ENCODE results near the gene MSI2. TPM values are rescaled to one million over a fixed set of nuclear protein-coding genes. Genes with fewer than 3 reads are reported as not detected.

MSI2 gene
- polyA plus RNA-seq, 1 of the 3 experiments (the other 2 are of a cell fraction): 24.1 TPM

GRCh38 chr17:57557416-57557815 is 301.1 kb downstream of the MSI2 start:
- H3K9me3 ChIP-seq: no peaks in the 10 kb centered on the region
- H3K36me3 ChIP-seq (replicated peaks in 1 of 2; ENCODE audit: control insufficient read depth in 1 of 2, insufficient read depth in 2 of 2, low read length in 1 of 2): no peaks in the 10 kb centered on the region
- H3K79me2 ChIP-seq (ENCODE audit: insufficient read depth): 0 out of 2 replicates have a peak, but pooled peaks cover 4% of the 10 kb centered on the region
- peak overlapping the region in 1 of 2 experiments; percentile 99; a peak in 2 of 4 replicates for H3K27ac ChIP-seq (ENCODE audit: low read depth in 2 of 2, low read length in 1 of 2)
- H3K4me2 ChIP-seq: no peak overlapping the region; the same call in 1 of the 2 replicates
- POLR2A ChIA-PET: no interaction called here
- H3K27me3 ChIP-seq (ENCODE audit: insufficient read depth): no peaks in the 10 kb centered on the region
- H3K9ac ChIP-seq: no peak overlapping the region
- WGBS (ENCODE audit: low lambda C conversion rate): 95% methylated on average over 4 of the region's 4 CpGs
- H2AFZ ChIP-seq (ENCODE audit: low read depth): no peak overlapping the region
- no peaks in the 10 kb centered on the region for H4K20me1 ChIP-seq (ENCODE audit: insufficient read depth)
- H3K4me3 ChIP-seq (ENCODE audit: low read depth in 2 of 2, low read length in 1 of 2): no peak overlapping the region
- CTCF ChIA-PET: interaction anchor here (1.1 to 7.7 kb wide), 4 partner anchors 10 to 226 kb away, joined by 3 to 62 read pairs (median 6); no protein-coding TSS in a partner anchor
- H3K9me2 ChIP-seq: no peaks in the 10 kb centered on the region
- peaks cover 16 to 94% of the 10 kb centered on the region in 2 experiments; a peak in 3 of 4 replicates for H3K4me1 ChIP-seq (ENCODE audit: control insufficient read depth in 1 of 2, insufficient read depth in 2 of 2, low read depth in 1 of 2, low read length in 1 of 2)
- no peak for DNase-seq
- no peaks in the 10 kb centered on the region for H3F3A ChIP-seq (replicated peaks; ENCODE audit: insufficient read depth)
- no peak for TF ChIP-seq GATA2 (CRISPR knock-in tag; IDR thresholded peaks at IDR 0.05)
- TF ChIP-seq USF2 (IDR thresholded peaks at IDR 0.05; ENCODE audit: borderline replicate concordance, low read depth, low read length): no peak

- Histone ChIP-seq H3F3A (replicated peaks; ENCODE audit: insufficient read depth) (no peaks in the 10 kb centered on the region), H3K79me2 (ENCODE audit: insufficient read depth) (0 out of 2 replicates have a peak, but pooled peaks cover 4% of the 10 kb centered on the region), H3K27ac (ENCODE audit: low read depth in 2 of 2, low read length in 1 of 2) (peak overlapping the region in 1 of 2 experiments; percentile 99; a peak in 2 of 4 replicates), H3K4me1 (ENCODE audit: control insufficient read depth in 1 of 2, insufficient read depth in 2 of 2, low read depth in 1 of 2, low read length in 1 of 2) (peaks cover 11 to 94% of the 10 kb centered on the region in 2 experiments; a peak in 3 of 4 replicates), H3K9ac (no peak overlapping the region), H4K20me1 (ENCODE audit: insufficient read depth) (no peaks in the 10 kb centered on the region), H3K27me3 (ENCODE audit: insufficient read depth) (no peaks in the 10 kb centered on the region), H3K4me3 (ENCODE audit: low read depth in 2 of 2, low read length in 1 of 2) (no peak overlapping the region), H3K4me2 (no peak overlapping the region; the same call in 1 of the 2 replicates), H2AFZ (ENCODE audit: low read depth) (no peak overlapping the region), H3K9me3 (no peaks in the 10 kb centered on the region), H3K36me3 (replicated peaks in 1 of 2; ENCODE audit: control insufficient read depth in 1 of 2, insufficient read depth in 2 of 2, low read length in 1 of 2) (no peaks in the 10 kb centered on the region), H3K9me2 (no peaks in the 10 kb centered on the region)
- WGBS (ENCODE audit: low lambda C conversion rate): 91% methylated on average over 22 of the region's 22 CpGs
- ChIA-PET POLR2A (no interaction called here), CTCF (interaction anchor here (1.1 to 7.7 kb wide), 3 partner anchors 14 to 225 kb away, joined by 3 to 62 read pairs (median 8); no protein-coding TSS in a partner anchor)
- TF ChIP-seq TEAD4 (IDR thresholded peaks at IDR 0.05; ENCODE audit: borderline replicate concordance, insufficient read depth) (peak; percentile 59; the same call in 1 of the 2 replicates), JUND (IDR thresholded peaks at IDR 0.05) (peak; percentile 45), MXI1 (IDR thresholded peaks at IDR 0.05; ENCODE audit: low read depth, low read length) (no peak), TCF12 (IDR thresholded peaks at IDR 0.05) (peak; percentile 22; the same call in 1 of the 2 replicates), PBX3 (IDR thresholded peaks at IDR 0.05) (peak; percentile 52; the same call in 1 of the 2 replicates), MAX (IDR thresholded peaks at IDR 0.05; ENCODE audit: low read depth) (no peak), NFIC (IDR thresholded peaks at IDR 0.05; ENCODE audit: borderline replicate concordance) (no peak), FOSL2 (IDR thresholded peaks at IDR 0.05; ENCODE audit: borderline replicate concordance, low read depth) (peak; percentile 42; the same call in 1 of the 2 replicates)
- DNase-seq: no peak
These were observed 301.7 kb downstream of the MSI2 start for GRCh38 chr17:57557834-57558681.
